CD4-positive, alpha-beta T cell treated with Interferon gamma for 1 hour (primary cell): ENCODE data around the gene PGLYRP3.

ENCODE experiments used
- DNase-seq: peaks from one replicate; pipeline ENCODE4 v3.0.0-alpha.2; 2020

Gene PGLYRP3, protein sequence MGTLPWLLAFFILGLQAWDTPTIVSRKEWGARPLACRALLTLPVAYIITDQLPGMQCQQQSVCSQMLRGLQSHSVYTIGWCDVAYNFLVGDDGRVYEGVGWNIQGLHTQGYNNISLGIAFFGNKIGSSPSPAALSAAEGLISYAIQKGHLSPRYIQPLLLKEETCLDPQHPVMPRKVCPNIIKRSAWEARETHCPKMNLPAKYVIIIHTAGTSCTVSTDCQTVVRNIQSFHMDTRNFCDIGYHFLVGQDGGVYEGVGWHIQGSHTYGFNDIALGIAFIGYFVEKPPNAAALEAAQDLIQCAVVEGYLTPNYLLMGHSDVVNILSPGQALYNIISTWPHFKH

GRCh38 chr1:153312570-153313186 is at the start of gene PGLYRP3:
Gene PGLYRP3 (minus strand): TSS chr1:153312952. CDS start chr1:153310665, 2,287 bp downstream.
- no peak for DNase-seq

- no peak for DNase-seq
These were observed 49.5 kb upstream of the PGLYRP3 start for GRCh38 chr1:153362187-153362775.

DNA sequence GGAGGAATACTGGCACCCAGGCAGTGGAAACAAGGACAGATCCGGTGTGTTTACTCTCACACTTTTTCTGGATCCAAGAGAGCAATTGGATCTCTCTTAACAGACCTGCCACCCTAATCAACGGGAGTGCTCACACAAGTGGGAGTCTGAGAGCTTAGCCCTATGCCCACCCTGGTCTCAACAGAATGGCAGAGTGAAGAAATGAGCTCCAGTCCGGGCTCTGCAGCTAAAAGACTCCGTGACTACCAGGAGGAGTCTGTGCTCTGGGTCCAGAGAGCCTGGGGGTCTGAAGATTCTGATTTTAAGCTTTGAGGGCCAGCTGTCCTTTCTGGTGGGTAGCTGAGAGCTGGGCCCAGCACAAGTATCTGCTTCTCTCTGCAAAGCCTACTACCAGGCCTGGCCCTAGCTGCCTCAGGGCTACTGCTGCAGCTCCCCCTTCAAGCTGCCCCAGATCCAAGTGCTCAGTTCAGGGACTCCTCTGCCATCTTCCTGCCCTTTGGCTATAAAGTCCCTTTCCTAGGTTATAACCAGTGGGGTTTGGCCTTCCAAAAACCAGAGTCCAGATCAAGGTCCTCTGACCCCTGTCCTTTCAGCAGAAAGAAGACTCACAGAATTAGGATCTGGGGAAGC is 48.8 kb upstream of the PGLYRP3 start:
- no peak for DNase-seq

DNA sequence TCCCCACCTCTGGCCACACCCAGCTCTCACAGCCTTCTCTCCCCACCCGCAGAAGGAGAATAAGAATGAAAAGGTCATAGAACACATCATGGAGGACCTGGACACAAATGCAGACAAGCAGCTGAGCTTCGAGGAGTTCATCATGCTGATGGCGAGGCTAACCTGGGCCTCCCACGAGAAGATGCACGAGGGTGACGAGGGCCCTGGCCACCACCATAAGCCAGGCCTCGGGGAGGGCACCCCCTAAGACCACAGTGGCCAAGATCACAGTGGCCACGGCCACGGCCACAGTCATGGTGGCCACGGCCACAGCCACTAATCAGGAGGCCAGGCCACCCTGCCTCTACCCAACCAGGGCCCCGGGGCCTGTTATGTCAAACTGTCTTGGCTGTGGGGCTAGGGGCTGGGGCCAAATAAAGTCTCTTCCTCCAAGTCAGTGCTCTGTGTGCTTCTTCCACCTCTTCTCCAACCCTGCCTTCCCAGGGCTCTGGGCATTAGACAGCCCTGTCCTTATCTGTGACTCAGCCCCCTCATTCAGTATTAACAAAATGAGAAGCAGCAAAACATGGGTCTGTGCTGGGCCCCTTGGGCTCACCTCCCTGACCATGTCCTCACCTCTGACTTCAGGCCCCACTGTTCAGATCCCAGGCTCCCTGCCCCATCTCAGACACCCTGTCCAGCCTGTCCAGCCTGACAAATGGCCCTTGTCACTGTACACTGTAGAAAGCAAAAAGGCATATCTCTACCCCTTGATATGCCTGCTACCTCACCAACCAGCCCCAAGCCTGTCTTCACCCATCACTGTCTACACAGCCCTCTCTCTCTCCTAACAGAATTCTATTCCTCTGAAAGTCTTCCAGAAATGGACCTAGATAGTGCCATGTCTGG is 48.1 kb upstream of the PGLYRP3 start:
- DNase-seq, result no peak

DNA sequence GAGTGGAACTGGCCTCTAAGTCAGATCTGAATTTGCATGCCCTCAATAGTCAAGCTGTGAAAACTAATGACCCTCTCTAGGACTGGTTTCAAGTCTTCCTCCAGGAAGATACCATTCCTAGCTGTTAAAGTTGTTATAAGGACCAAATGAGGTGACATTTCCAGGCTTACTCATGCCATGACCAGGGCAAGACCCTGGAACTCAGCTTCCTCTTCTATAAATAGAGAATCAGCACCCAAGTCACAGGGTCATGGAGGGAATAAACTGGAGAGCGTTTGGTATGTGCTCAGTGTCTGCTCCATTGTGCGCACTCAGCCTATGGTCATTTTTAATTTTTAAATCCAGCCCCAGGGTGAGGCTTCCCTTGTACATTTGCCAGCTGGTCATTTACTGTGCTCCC is 47.4 kb upstream of the PGLYRP3 start:
- no peak for DNase-seq

DNA sequence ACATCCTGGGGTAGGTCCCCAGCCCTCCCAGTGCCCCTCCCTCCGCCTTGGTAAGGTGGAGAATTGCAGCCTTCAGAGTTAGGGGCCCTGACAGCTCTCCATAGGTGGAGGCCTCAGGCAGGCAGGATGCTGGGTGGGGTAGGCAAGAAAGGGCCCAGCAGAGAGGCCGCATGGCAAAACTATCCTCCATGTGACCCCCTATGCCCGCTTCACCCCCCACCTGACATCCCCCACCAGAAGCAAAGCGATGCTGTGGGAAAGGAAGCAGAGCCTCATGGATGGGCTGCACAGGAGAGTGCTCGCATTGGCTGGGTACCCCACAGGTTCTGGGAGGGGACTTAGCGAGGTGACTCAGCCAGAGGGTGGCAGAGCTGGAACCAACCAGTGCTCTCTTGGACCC is 46.5 kb upstream of the PGLYRP3 start:
- DNase-seq, result no peak

DNA sequence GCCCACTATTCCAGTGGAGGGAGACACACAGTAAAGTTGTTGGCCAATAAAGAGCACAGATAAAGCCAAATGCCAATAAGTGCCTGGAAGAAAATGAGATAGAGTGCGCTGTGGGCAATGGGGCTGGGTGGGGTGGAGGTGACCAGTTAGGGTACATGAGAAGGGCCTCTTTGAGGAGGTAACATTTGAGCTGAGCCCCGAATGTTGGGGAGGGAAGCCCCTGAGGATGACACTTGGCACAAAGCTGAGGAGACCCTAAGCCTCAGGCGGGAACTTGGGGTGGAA is 45.9 kb upstream of the PGLYRP3 start:
- DNase-seq, result no peak

DNA sequence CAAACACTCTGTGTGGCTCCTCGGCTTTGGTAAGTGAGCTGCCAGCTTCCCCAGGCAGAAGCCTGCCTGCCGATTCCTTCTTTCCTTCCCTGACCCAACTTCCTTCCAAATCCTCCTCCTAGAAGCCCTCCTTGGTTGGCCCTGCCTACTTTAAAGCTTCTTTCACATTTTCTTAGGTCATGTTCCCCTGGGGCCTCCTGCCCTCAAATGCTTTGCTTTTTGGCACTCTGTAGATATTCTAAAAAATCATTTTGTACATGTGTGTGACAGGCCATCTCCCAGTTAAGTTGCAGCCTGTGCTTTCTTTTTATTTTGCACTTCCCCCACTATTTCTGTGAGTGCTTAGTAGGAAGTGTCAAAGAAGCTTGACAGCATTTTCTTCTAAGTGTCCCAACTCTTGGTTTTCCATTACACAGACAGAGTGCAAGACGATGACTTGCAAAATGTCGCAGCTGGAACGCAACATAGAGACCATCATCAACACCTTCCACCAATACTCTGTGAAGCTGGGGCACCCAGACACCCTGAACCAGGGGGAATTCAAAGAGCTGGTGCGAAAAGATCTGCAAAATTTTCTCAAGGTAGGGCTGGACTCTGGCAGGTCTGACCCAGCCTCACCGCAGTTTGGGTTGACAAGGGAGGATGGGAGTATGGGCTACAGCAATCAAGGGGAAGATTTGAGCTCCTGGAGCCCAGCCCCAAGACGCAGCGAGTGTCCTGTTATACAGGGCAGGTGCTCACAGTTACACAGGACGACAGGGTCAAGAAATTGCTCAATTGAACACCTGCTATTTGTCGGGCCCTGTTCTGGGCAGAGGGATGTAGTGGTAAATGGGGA is 45.3 kb upstream of the PGLYRP3 start, which contains the start of gene S100A9:
S100A9 (plus strand) TSS at position 2 of the 838 bp plus-strand sequence; CDS start at position 432, 430 bp downstream.
- DNase-seq, result no peak

DNA sequence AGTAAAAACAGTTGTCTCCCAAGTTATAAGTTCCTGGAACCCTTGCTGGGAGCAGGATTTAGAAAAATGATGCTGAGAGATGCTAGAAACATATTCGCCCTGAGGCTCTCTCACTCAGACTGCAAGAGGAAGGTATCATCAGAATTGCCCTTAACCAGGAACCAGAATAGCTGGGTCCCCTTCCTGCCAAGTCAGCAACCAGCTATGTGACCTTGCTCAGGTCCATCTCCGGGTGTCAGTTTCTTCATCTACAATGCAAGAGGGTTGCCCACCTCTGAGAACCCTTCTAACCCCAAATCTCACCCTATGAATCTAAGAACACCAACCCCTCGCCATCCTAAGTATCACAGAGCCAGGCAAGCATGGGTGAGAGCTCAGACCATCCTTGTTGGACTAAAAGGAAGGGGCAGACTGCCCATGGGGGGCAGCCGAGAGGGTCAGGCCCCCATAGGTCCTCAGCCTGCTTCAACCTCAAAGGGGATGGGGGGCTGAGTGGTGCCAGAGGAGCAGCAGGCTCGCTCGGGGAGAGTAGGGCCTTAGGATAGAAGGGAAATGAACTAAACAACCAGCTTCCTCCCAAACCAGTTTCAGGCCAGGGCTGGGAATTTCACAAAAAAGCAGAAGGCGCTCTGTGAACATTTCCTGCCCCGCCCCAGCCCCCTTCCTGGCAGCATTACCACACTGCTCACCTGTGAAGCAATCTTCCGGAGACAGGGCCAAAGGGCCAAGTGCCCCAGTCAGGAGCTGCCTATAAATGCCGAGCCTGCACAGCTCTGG is 44.5 kb upstream of the PGLYRP3 start:
- peak; percentile 62 for DNase-seq

DNA sequence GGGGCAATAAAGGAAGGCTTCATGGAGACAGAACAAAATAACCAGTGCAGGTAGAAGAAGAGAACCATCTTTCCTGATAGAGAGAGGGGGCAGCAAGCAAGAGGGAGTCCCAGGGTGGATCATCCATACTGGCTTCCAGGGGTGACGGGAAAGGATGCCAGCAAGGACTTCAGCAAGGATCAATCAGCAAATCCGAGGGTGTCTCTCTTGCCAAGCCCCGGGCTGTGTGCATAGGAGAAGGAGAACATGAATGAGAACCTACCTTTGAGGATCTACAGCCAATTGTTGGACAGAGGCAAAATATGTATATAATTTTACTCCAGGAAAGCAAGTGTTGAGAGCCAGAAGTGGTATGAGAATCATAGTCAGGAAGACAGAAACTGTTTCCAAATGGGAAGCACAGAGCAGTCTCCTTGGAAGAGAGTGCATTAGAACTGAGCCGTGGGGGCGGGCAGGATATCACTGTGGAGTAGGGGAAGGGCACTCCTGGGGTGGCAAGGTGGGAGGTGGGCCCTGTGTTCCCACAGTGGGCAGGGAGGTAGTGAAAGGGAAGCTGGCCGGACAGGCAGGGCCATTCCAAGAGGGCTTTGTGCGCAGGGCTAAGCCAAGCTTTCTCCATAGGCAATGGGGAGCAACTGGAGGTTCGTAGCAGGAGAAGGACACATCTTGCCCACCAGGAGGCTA is 43.8 kb upstream of the PGLYRP3 start:
- no peak for DNase-seq

GRCh38 chr1:153355445-153356071 is 42.8 kb upstream of the PGLYRP3 start:
- peak; percentile 63 for DNase-seq

- DNase-seq, result no peak
These were observed 41.9 kb upstream of the PGLYRP3 start for GRCh38 chr1:153354515-153355193.

- DNase-seq, result no peak
These were observed 40.6 kb upstream of the PGLYRP3 start for GRCh38 chr1:153353226-153353947.

DNA sequence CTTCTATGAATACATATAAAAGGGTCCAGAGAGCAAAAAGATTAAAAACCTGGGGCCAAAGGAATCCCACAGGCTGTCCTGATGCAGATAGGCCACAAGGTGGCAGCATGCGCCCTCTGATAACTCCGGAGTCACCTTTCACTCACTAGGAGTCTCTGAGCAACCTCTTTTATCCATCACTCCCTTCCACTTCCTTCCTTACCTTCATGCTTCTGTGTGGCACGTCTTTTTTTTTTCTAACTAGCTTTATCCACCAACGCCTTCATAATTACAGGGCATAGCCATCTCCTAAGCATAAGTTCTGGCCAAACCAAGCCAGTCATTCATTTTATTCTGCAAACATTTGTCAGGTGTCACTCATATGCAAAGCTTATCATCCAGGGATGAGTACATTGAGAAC is 39.8 kb upstream of the PGLYRP3 start:
- DNase-seq, result peak; percentile 52

GRCh38 chr1:153350321-153350957 is 37.7 kb upstream of the PGLYRP3 start:
- no peak for DNase-seq

DNA sequence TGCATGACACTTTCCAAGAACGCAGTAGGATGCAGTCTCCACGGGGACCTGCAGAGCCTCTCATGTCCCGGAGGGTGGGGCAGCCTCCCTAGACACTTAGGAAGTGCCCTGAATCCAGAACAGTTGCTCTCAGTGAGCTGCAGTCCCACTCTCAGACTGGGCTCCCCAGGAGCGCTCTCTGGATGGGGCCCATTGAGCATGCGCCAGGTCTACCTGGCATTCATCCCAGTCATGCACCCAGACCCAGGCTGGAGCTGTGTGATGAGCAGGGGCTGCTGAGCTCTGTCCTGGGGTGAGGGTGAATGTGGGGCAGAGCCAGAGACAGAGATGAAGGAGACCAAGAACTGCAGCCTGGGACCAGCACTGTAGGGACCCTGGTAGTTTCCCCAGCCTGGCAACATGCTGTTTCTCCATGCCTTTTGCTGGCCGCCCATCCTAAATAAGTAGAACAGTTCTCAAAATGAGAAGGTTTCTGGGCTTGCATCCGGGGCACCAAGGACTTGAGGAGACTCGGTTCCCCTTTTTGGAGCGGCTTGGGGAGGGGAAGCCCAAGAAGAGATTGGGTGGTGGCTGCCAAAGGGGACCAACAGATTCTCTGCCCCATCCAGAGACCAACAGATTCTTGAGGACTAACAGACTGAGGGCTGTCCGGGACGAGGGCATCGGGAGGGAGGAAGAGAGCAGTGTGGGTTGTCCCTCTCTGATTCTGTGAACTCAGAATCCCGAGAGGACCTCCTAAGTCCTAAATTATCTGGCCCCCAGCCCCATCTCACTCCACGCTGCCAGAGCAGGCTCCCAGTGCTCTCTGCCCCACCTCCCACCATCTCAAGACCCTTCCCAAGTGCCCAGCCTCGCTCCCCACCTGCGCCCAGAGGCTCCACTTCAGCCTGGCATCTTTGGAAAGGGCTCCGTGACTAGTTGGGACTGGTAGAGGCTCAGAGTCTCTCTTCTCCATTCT is 36.9 kb upstream of the PGLYRP3 start:
- DNase-seq, result no peak
